Suprapubic skin (tissue), 3 donors: ENCODE data around the gene PPP1R18.

Experiments
- CTCF ChIP-seq, 2 donors: fragments of 200-600 bp in 1 of 2; fragments of 450-650 bp in 1 of 2; sonication (generic) in 1 of 2; IDR thresholded peaks; one replicate each; pipeline ENCODE4 v1.5.1; 2016 to 2019; ENCODE audit warnings: antibody characterized with exemption in 2 of 2, mild to moderate bottlenecking in 1 of 2, moderate library complexity in 1 of 2
- EP300 ChIP-seq: sonication (generic); formaldehyde crosslinking; IDR thresholded peaks from one replicate; pipeline ENCODE4 v1.6.1; 2017; ENCODE audit warnings: antibody characterized with exemption

DNA sequence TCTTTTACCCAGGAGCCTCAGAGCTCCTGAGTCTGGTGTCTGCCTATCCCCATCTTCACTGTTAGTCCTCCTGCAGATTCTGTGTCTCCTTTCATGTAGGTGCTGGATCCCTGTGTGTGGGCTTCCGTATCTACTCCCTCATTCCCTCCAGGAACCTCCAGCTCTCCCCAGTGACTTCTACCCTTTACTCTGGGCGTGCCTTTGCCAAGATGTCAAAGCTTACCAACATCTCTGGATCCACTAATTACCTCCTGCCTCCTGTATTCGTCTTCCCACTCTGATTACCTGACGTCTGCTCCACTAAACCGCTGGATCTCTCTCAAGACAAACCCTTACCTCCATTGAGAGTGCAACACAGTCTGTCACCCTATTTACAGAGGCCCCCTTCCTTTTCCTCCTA lies 41.7 kb downstream of the PPP1R18 start:
- no peak for TF ChIP-seq CTCF (IDR thresholded peaks at IDR 0.05)
- no peak for TF ChIP-seq EP300
